ENCODE results near the gene KLF13.

KLF13 gene

GRCh38 chr15:31399544-31400171 is 73.0 kb downstream of the KLF13 start:
- TF ChIP-seq, protein P1, sequence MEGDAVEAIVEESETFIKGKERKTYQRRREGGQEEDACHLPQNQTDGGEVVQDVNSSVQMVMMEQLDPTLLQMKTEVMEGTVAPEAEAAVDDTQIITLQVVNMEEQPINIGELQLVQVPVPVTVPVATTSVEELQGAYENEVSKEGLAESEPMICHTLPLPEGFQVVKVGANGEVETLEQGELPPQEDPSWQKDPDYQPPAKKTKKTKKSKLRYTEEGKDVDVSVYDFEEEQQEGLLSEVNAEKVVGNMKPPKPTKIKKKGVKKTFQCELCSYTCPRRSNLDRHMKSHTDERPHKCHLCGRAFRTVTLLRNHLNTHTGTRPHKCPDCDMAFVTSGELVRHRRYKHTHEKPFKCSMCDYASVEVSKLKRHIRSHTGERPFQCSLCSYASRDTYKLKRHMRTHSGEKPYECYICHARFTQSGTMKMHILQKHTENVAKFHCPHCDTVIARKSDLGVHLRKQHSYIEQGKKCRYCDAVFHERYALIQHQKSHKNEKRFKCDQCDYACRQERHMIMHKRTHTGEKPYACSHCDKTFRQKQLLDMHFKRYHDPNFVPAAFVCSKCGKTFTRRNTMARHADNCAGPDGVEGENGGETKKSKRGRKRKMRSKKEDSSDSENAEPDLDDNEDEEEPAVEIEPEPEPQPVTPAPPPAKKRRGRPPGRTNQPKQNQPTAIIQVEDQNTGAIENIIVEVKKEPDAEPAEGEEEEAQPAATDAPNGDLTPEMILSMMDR (IDR thresholded peaks at IDR 0.05; ENCODE audit: borderline replicate concordance, insufficient read depth, low read depth, low read length): no peak
- H3K4me3 ChIP-seq (ENCODE audit: low read depth, low read length): no peak overlapping the region

DNA sequence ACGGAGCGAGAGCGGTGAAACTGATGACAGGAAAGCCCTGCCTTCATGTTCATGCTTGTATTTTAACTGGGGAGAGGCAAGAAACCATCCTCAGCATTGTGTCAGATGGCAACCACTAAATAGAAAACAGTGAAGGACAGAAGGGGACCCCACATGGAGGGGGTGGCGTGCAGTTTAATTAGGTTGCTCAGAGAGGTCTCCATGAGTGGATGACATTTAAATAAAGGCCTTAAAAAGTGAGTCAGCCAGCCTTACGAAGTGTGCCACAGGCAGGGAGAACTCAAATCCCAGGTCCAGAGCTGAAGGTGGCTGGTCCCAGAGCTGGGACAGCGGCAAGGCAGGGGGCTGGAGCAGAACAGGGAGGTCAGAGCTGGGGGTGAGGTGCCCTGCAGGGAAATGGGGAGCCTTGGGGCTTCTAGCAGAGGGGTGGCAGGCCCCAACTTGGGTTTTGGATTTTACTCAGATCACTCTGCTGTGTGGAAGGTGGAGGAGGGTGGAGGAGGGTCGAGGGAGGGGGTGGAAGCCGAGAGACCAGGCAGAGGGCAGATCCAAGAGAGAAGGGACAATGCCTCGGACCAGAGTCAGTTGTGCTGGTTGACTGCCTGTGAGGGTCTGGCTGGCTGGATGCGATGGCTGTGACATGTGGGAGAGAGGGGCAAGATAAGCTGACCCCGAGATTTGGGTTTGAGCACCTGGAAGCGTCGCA is 73.7 kb downstream of the KLF13 start:
- H3K4me3 ChIP-seq (ENCODE audit: low read depth, low read length): no peak overlapping the region
- TF ChIP-seq, protein P1 (IDR thresholded peaks at IDR 0.05; ENCODE audit: borderline replicate concordance, insufficient read depth, low read depth, low read length): no peak

DNA sequence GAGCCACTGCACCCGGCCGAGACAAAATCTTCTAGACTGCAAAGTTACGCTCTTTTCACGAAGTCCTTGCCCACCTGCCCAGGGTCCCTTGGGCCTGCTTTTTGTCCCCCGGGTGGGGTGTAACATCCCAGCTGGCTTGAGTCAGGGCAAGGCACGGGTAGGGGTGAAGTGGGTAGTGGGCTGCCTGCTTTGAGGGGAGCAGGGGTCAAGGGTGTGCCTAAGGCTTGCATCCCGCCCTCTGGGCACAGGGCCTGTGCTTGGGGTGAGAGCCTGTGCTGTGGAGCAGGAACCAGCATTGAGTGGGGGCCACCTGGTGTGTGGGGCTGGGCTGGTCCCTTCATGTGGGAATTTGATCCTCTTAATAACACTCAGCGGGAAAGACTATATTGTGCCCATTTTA is 74.6 kb downstream of the KLF13 start:
- TF ChIP-seq, protein P1 (IDR thresholded peaks at IDR 0.05; ENCODE audit: borderline replicate concordance, insufficient read depth, low read depth, low read length): no peak

DNA sequence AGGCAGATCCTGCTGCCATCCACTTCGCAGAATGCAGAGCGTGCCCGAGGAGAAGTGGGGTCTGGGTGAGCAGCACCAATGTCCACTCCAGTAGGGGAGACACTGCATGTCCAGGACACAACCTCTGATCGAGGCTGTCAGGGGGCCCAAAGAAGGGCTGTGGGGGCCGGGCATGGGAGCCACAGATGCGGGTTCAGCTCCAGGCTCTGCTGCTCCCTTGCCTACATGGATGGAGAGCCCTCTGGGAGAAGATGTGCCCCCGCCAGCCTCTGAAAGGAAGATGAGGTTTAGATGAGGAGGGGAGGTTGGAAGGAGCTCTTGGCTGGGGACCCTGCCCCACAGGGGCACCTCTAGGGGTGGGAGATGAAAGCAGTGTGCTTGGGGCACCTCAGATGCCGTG is 75.4 kb downstream of the KLF13 start:
- no peak overlapping the region for H3K4me3 ChIP-seq (ENCODE audit: low read depth, low read length)
- TF ChIP-seq, protein P1 (IDR thresholded peaks at IDR 0.05; ENCODE audit: borderline replicate concordance, insufficient read depth, low read depth, low read length): no peak

More for the DNA sequence above, 74.6 kb downstream of the KLF13 start:
- no peak overlapping the region for H3K4me3 ChIP-seq (ENCODE audit: low read depth, low read length)

DNA sequence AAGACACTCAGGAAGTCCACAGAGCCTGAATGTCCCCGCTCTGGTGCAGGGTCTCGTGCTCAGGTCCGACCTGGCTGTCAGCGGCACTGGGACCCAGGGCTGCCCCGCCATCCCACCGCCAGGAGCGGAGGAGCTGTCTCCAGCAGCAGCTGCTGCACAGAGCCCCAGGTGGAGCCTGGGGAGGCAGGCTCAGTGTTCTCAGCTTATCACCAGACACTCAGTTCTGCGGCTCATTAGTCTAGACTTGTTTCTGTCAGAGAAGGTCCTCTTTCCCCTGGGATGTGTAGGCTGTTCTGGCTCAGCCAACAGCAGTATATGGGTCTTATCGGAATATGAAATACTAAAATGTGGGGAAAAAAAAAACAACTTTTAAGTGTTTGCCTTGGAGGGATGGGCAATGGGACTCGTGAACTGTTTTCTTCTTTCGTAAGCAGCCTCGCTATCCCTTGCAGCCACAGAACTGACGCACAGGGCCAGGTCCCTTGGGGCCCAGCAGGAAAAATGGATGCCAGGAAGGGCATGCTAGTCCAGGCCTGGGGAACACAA is 75.9 kb downstream of the KLF13 start:
- TF ChIP-seq, protein P1 (IDR thresholded peaks at IDR 0.05; ENCODE audit: borderline replicate concordance, insufficient read depth, low read depth, low read length): no peak
- H3K4me3 ChIP-seq (ENCODE audit: low read depth, low read length): no peak overlapping the region

- no peak overlapping the region for H3K4me3 ChIP-seq (ENCODE audit: low read depth, low read length)
- TF ChIP-seq, protein P1 (IDR thresholded peaks at IDR 0.05; ENCODE audit: borderline replicate concordance, insufficient read depth, low read depth, low read length): no peak
Measured at GRCh38 chr15:31403096-31403495, 76.5 kb downstream of the KLF13 start.

DNA sequence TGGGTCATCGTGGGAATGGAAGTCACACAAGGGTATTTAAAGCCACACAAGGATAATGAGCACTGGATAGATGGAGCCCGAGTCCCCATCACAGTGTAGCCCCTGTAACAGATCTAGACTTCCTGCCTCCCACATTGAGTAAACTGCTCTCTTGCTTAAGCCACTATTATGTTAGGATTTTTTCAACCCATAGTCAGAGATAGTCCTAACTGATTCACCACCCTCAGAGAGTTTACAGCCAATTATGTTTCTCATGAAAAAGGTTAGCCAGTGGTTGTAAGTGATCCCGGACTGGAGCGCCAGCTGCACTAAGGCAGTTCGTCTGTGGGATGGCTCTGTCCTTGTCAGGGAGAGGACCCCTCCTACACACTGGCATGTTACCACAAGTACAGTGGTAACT is 77.0 kb downstream of the KLF13 start:
- TF ChIP-seq, protein P1 (IDR thresholded peaks at IDR 0.05; ENCODE audit: borderline replicate concordance, insufficient read depth, low read depth, low read length): no peak
- no peak overlapping the region for H3K4me3 ChIP-seq (ENCODE audit: low read depth, low read length)
